Measurements from ENCODE around the gene CDKN1B. TPM values are rescaled to one million over a fixed set of nuclear protein-coding genes. Genes with fewer than 3 reads are reported as not detected.

Gene CDKN1B
- total and polyA plus RNA-seq, 2 experiments from 2014 or later, result 9.3 to 27.9 TPM

GRCh38 chr12:12669020-12669419, 48.1 kb upstream of the CDKN1B start:
- H3K4me1 ChIP-seq (ENCODE audit: insufficient read depth), result peaks cover 20% of the 10 kb centered on the region
- TF ChIP-seq POLR2AphosphoS5 (IDR thresholded peaks at IDR 0.05; ENCODE audit: low read depth), result no peak
- TF ChIP-seq NANOG (IDR thresholded peaks at IDR 0.05; ENCODE audit: borderline replicate concordance), result no peak
- no peak for TF ChIP-seq CREB1 (CRISPR knock-in tag; IDR thresholded peaks at IDR 0.05; ENCODE audit: low read depth)
- no peak for TF ChIP-seq ZNF114 (CRISPR knock-in tag; IDR thresholded peaks at IDR 0.05)
- no peak for TF ChIP-seq EZH2phosphoT487 (IDR thresholded peaks at IDR 0.05; ENCODE audit: unreplicated experiment)
- TF ChIP-seq EZH2 (IDR thresholded peaks at IDR 0.05; ENCODE audit: low read depth, unreplicated experiment), result no peak
- no peak for TF ChIP-seq CTCF (conservative IDR thresholded peaks at IDR 0.05; ENCODE audit: low read depth in 2 of 2)
- H3K27ac Mint-ChIP-seq, result no peak overlapping the region

GRCh38 chr12:12671850-12672660, 45.1 kb upstream of the CDKN1B start:
- DNase-seq (ENCODE audit: low spot score) (no peak), ATAC-seq (no peak)
- no peak overlapping the region for H3K27ac Mint-ChIP-seq
- H3K27ac ChIP-seq (ENCODE audit: low read depth), result no peak overlapping the region
- peaks cover 37% of the 10 kb centered on the region for H3K27me3 Mint-ChIP-seq (ENCODE audit: insufficient read depth, low read depth, poor library complexity)
- H3K27me3 ChIP-seq (ENCODE audit: insufficient read depth), result peaks cover 35% of the 10 kb centered on the region
- peaks cover 20% of the 10 kb centered on the region for H3K4me1 Mint-ChIP-seq
- H3K36me3 Mint-ChIP-seq (ENCODE audit: low read depth), result peaks cover 11% of the 10 kb centered on the region
- peaks cover 7% of the 10 kb centered on the region; the same call in 1 of the 2 replicates for H3K79me2 ChIP-seq (replicated peaks; ENCODE audit: insufficient read depth)
- H3K4me2 ChIP-seq, result no peak overlapping the region
- H3K4me1 ChIP-seq (ENCODE audit: insufficient read depth), result peaks cover 12% of the 10 kb centered on the region; the same call in 1 of the 2 replicates
- H3K4me3 ChIP-seq, result no peak overlapping the region
- no peak overlapping the region for H3K4me3 Mint-ChIP-seq
- peaks cover 6% of the 10 kb centered on the region for H4K20me1 ChIP-seq (replicated peaks; ENCODE audit: insufficient read depth)
- H3K9me3 Mint-ChIP-seq, result no peaks in the 10 kb centered on the region
- no peaks in the 10 kb centered on the region for H3F3A ChIP-seq (replicated peaks; ENCODE audit: low read depth)
- H2AFZ ChIP-seq, result no peak overlapping the region
- no peaks in the 10 kb centered on the region for H3K36me3 ChIP-seq (ENCODE audit: insufficient read depth)
- no peaks in the 10 kb centered on the region for H3K9me2 ChIP-seq (ENCODE audit: insufficient read depth)
- no peak for TF ChIP-seq NANOG (IDR thresholded peaks at IDR 0.05; ENCODE audit: borderline replicate concordance)
- TF ChIP-seq CTCF (conservative IDR thresholded peaks at IDR 0.05; ENCODE audit: low read depth in 2 of 2), result no peak
- TF ChIP-seq REST (IDR thresholded peaks at IDR 0.05; ENCODE audit: unreplicated experiment), result no peak

More at GRCh38 chr12:12669020-12669419, 48.1 kb upstream of the CDKN1B start:
- peaks cover 21% of the 10 kb centered on the region for H3K4me1 Mint-ChIP-seq
- Histone ChIP-seq H3K27ac (ENCODE audit: low read depth) (no peak overlapping the region), H3K79me2 (replicated peaks; ENCODE audit: insufficient read depth) (peaks cover 7% of the 10 kb centered on the region; the same call in 1 of the 2 replicates), H3F3A (replicated peaks; ENCODE audit: low read depth) (no peaks in the 10 kb centered on the region), H3K4me3 (no peak overlapping the region), H4K20me1 (replicated peaks; ENCODE audit: insufficient read depth) (peaks cover 3% of the 10 kb centered on the region; the same call in 1 of the 2 replicates), H3K36me3 (ENCODE audit: insufficient read depth) (no peaks in the 10 kb centered on the region), H3K27me3 (ENCODE audit: insufficient read depth) (peaks cover 8% of the 10 kb centered on the region; the same call in 1 of the 2 replicates), H2AFZ (no peak overlapping the region), H3K9me2 (ENCODE audit: insufficient read depth) (no peaks in the 10 kb centered on the region), H3K4me2 (no peak overlapping the region)
- no peak overlapping the region for H3K4me3 Mint-ChIP-seq
- peaks cover 5% of the 10 kb centered on the region; the same call in 2 of the 3 replicates for H3K36me3 Mint-ChIP-seq (ENCODE audit: low read depth)
- peaks cover 10% of the 10 kb centered on the region for H3K27me3 Mint-ChIP-seq (ENCODE audit: insufficient read depth, low read depth, poor library complexity)
- no peak for DNase-seq (ENCODE audit: low spot score)
- no peaks in the 10 kb centered on the region for H3K9me3 Mint-ChIP-seq
- no peak for ATAC-seq

All from GM23338 (cell line).